HCT116 (cell line): ENCODE data around the gene SUSD6. TPM values are rescaled to one million over a fixed set of nuclear protein-coding genes. Genes with fewer than 3 reads are reported as not detected.

Experiments used
- ATAC-seq: fragments of 200-7000 bp; cut with Tn5 transposase; 2 replicates; pipeline ENCODE4 v1.9.1; 2020; ENCODE audit warnings: mild to moderate bottlenecking, moderate library complexity
- BruUV-seq: library from RNA; stranded (reverse); fragments of 400-500 nt; replicated peaks from 2 replicates; lab custom pipeline; 2021; lab: Mats Ljungman, UMichigan
- CTCF ChIA-PET: fragments of 300-600 bp; sonication (Branson Sonifier 250); formaldehyde crosslinking; loops from one replicate; lab custom pipeline; 2021; ENCODE audit warnings: antibody characterized with exemption; lab: Charles Lee
- POLR2A ChIA-PET: fragments of 300-600, 350-600 bp; sonication (Branson Sonifier 250); formaldehyde crosslinking; loops from one replicate; lab custom pipeline; 2021; ENCODE audit warnings: antibody characterized with exemption; lab: Charles Lee
- RAD21 ChIA-PET, 2 experiments: fragments of 300-600 bp; sonication (Branson Sonifier 250); formaldehyde crosslinking; loops; one replicate each; lab custom pipeline; 2023; ENCODE audit warnings: low total read pairs in 2 of 2; ENCODE audit not compliant: uncharacterized antibody in 2 of 2, unreplicated experiment in 2 of 2, low non-redundant PET in 1 of 2; lab: Charles Lee
- DNase-seq: peaks from one replicate; pipeline ENCODE4 v3.0.0-alpha.2; 2010; ENCODE audit warnings: low read depth, low spot score
- H2AFZ ChIP-seq: fragments of 200-600 bp; shearing (Covaris generic), sonication (generic); 2 replicates; pipeline ENCODE4 v1.6.1; 2017; ENCODE audit warnings: low read depth, mixed run types, mixed read lengths, antibody characterized with exemption, low read length; ENCODE audit not compliant: poor library complexity, severe bottlenecking
- H3K27ac ChIP-seq: 2 replicates; pipeline ENCODE4 v1.5.1; 2012; ENCODE audit warnings: low read depth, low read length
- H3K27me3 ChIP-seq: fragments of 200-600 bp; sonication (generic); 2 replicates; pipeline ENCODE4 v1.6.1; 2016; ENCODE audit warnings: mixed run types, low read length, mixed read lengths; ENCODE audit not compliant: insufficient read depth
- H3K36me3 ChIP-seq, 2 experiments: fragments of 200-500 bp in 1 of 2; fragments of 200-600 bp in 1 of 2; sonication (Bioruptor generic) in 1 of 2; sonication (generic) in 1 of 2; 2 replicates each; pipeline versions ENCODE4 v1.5.1 to v1.6.1; 2014 to 2016; ENCODE audit warnings: low read length in 2 of 2, inconsistent platforms in 1 of 2, mixed read lengths in 1 of 2, mixed run types in 1 of 2; ENCODE audit not compliant: insufficient read depth in 2 of 2, control insufficient read depth in 1 of 2
- H3K4me1 ChIP-seq, 2 experiments: fragments of 200-600 bp in 1 of 2; sonication (generic) in 1 of 2; 2 replicates each; pipeline versions ENCODE4 v1.5.1 to v1.6.1; 2012 to 2017; ENCODE audit warnings: low read length in 2 of 2, inconsistent platforms in 1 of 2, mild to moderate bottlenecking in 1 of 2, mixed read lengths in 1 of 2, mixed run types in 1 of 2, moderate library complexity in 1 of 2; ENCODE audit not compliant: insufficient read depth in 2 of 2, control insufficient read depth in 1 of 2
- H3K4me2 ChIP-seq: fragments of 200-600 bp; sonication (generic); 2 replicates; pipeline ENCODE4 v1.6.1; 2017; ENCODE audit warnings: mixed run types, low read length, mixed read lengths
- H3K4me3 ChIP-seq, 2 experiments: fragments of 200-600 bp in 1 of 2; sonication (generic) in 1 of 2; replicated peaks in 1 of 2; 2 replicates each; pipeline ENCODE4 v1.5.1; 2011 to 2016; ENCODE audit warnings: low read length in 2 of 2, control low read depth in 1 of 2, low read depth in 1 of 2, mild to moderate bottlenecking in 1 of 2, mixed read lengths in 1 of 2, mixed run types in 1 of 2
- H3K79me2 ChIP-seq: fragments of 200-600 bp; sonication (generic); 2 replicates; pipeline ENCODE4 v1.6.1; 2017; ENCODE audit warnings: mild to moderate bottlenecking, mixed run types, low read length, moderate library complexity, mixed read lengths; ENCODE audit not compliant: insufficient read depth
- H3K9ac ChIP-seq: fragments of 200-600 bp; sonication (generic); 2 replicates; pipeline ENCODE4 v1.6.1; 2016; ENCODE audit warnings: low read length, mixed read lengths
- H3K9me2 ChIP-seq: fragments of 200-600 bp; sonication (generic), shearing (Covaris generic); 2 replicates; pipeline ENCODE4 v1.6.1; 2017; ENCODE audit warnings: mixed run types, mild to moderate bottlenecking, moderate library complexity; ENCODE audit not compliant: insufficient read depth
- H3K9me3 ChIP-seq, 2 experiments: fragments of 200-500 bp in 1 of 2; fragments of 200-600 bp in 1 of 2; sonication (Bioruptor generic) in 1 of 2; sonication (generic) in 1 of 2; 2 replicates each; pipeline ENCODE4 v1.6.1; 2014 to 2017; ENCODE audit warnings: low read length in 2 of 2, mixed read lengths in 2 of 2, inconsistent platforms in 1 of 2, low read depth in 1 of 2, mild to moderate bottlenecking in 1 of 2, mixed run types in 1 of 2, moderate library complexity in 1 of 2; ENCODE audit not compliant: control insufficient read depth in 1 of 2, insufficient read depth in 1 of 2
- H4K20me1 ChIP-seq: fragments of 200-600 bp; sonication (generic), shearing (Covaris generic); 2 replicates; pipeline ENCODE4 v1.6.1; 2017; ENCODE audit warnings: mixed run types, mild to moderate bottlenecking, moderate library complexity; ENCODE audit not compliant: insufficient read depth
- CBX3 ChIP-seq: IDR thresholded peaks from 2 replicates; pipeline ENCODE4 v1.6.1; 2012; ENCODE audit warnings: low read depth
- EGR1 ChIP-seq: IDR thresholded peaks from 2 replicates; pipeline ENCODE4 v1.6.1; 2012; ENCODE audit warnings: low read depth
- ELF1 ChIP-seq: IDR thresholded peaks from 2 replicates; pipeline ENCODE4 v1.6.1; 2012; ENCODE audit warnings: low read depth, borderline replicate concordance
- EZH2 ChIP-seq: fragments of 200-600 bp; sonication (generic); IDR thresholded peaks from 2 replicates; pipeline ENCODE4 v1.6.1; 2017; ENCODE audit warnings: antibody characterized with exemption, mixed run types
- EZH2phosphoT487 ChIP-seq: fragments of 200-600 bp; IDR thresholded peaks from 2 replicates; pipeline ENCODE4 v1.6.1; 2018; ENCODE audit warnings: antibody characterized with exemption, borderline replicate concordance
- MAX ChIP-seq: IDR thresholded peaks from 2 replicates; pipeline ENCODE4 v1.6.1; 2012
- POLR2AphosphoS5 ChIP-seq: IDR thresholded peaks from 2 replicates; pipeline ENCODE4 v1.6.1; 2011; ENCODE audit warnings: mild to moderate bottlenecking, low read depth, low read length, moderate library complexity
- RAD21 ChIP-seq: IDR thresholded peaks from 2 replicates; pipeline ENCODE4 v1.6.1; 2012; ENCODE audit warnings: low read depth, mild to moderate bottlenecking
- REST ChIP-seq: IDR thresholded peaks from 2 replicates; pipeline ENCODE4 v1.6.1; 2012; ENCODE audit warnings: low read depth
- SIN3A ChIP-seq: IDR thresholded peaks from 2 replicates; pipeline ENCODE4 v1.6.1; 2012; ENCODE audit warnings: low read depth
- SP1 ChIP-seq: IDR thresholded peaks from 2 replicates; pipeline ENCODE4 v1.6.1; 2012; ENCODE audit warnings: low read depth
- SRF ChIP-seq: IDR thresholded peaks from 2 replicates; pipeline ENCODE4 v1.6.1; 2012; ENCODE audit warnings: low read depth
- TCF7L2 ChIP-seq: IDR thresholded peaks from 2 replicates; pipeline ENCODE4 v1.7.0; 2011; ENCODE audit warnings: borderline replicate concordance, inconsistent platforms; ENCODE audit not compliant: insufficient read depth, insufficient read length; ENCODE audit errors: extremely low read depth
- ZFX ChIP-seq: fragments of 450-650 bp; IDR thresholded peaks from 2 replicates; pipeline ENCODE4 v1.6.1; 2017
- ZNF274 ChIP-seq: fragments of 200-500 bp; sonication (Bioruptor generic); IDR thresholded peaks from 2 replicates; pipeline ENCODE4 v1.6.1; 2014; ENCODE audit warnings: mild to moderate bottlenecking, low read depth, low read length, inconsistent platforms
- intact Hi-C: fragments of 100-400 bp; cut with micrococcal nuclease; formaldehyde crosslinking; loops from 2 replicates; pipeline ENCODE4 v1.10.0; 2022
- total RNA-seq: library from RNA; stranded (reverse); gene quantifications from one replicate; pipeline ENCODE4 v1.2.1, GENCODE V29; 2021; ENCODE audit not compliant: unreplicated experiment

Gene SUSD6
- total RNA-seq, 1 experiment from 2014 or later = 6.4 TPM

GRCh38 chr14:69710378-69710777, 99.0 kb downstream of the SUSD6 start:
- DNase-seq = no peak
- ATAC-seq = no peak
- no peaks in the 10 kb centered on the region for H4K20me1 ChIP-seq
- no peaks in the 10 kb centered on the region for H3K27me3 ChIP-seq
- no peak overlapping the region for H3K4me3 ChIP-seq
- no peak overlapping the region for H3K4me2 ChIP-seq
- ChIA-PET RAD21 (no interaction called here), CTCF (interaction anchor here (0.6 kb wide), 1 partner anchor 116 kb away, joined by 4 read pairs; no protein-coding TSS in a partner anchor), POLR2A (no interaction called here)
- no peaks in the 10 kb centered on the region for H3K36me3 ChIP-seq
- H3K9me2 ChIP-seq = no peaks in the 10 kb centered on the region
- H3K9me3 ChIP-seq = no peaks in the 10 kb centered on the region
- no TSS peak for BruUV-seq
- H2AFZ ChIP-seq = no peak overlapping the region
- intact Hi-C loops = no loop called here
- TF ChIP-seq SIN3A = no peak
- TF ChIP-seq REST = no peak
- TF ChIP-seq POLR2AphosphoS5 = no peak
- no peak for TF ChIP-seq RAD21
- TF ChIP-seq ZFX = no peak
- TF ChIP-seq TCF7L2 = no peak
- no peak overlapping the region for H3K9ac ChIP-seq
- H3K4me1 ChIP-seq = peaks cover 15% of the 10 kb centered on the region in 2 experiments
- no peaks in the 10 kb centered on the region for H3K79me2 ChIP-seq
- H3K27ac ChIP-seq = no peak overlapping the region

- no peaks in the 10 kb centered on the region for H3K36me3 ChIP-seq
- DNase-seq (no peak), ATAC-seq (no peak)
- TF ChIP-seq SP1 = no peak
- TF ChIP-seq CBX3 = no peak
- TF ChIP-seq TCF7L2 = no peak
- no peak for TF ChIP-seq EGR1
- no peak for TF ChIP-seq EZH2
- TF ChIP-seq EZH2phosphoT487 = no peak
- TF ChIP-seq ZFX = no peak
- TF ChIP-seq ZNF274 = no peak
- no peak for TF ChIP-seq MAX
- TF ChIP-seq POLR2AphosphoS5 = no peak
- no peak for TF ChIP-seq ELF1
- TF ChIP-seq SRF = no peak
- H2AFZ ChIP-seq = no peak overlapping the region
- H3K9me3 ChIP-seq = no peaks in the 10 kb centered on the region
- POLR2A ChIA-PET = no interaction called here
- H3K27ac ChIP-seq = no peak overlapping the region
- CTCF ChIA-PET = no interaction called here
- peaks cover 15% of the 10 kb centered on the region in 2 experiments for H3K4me1 ChIP-seq
- no peaks in the 10 kb centered on the region for H3K79me2 ChIP-seq
- no peaks in the 10 kb centered on the region for H3K9me2 ChIP-seq
- intact Hi-C loops = no loop called here
- H4K20me1 ChIP-seq = no peaks in the 10 kb centered on the region
- no peak overlapping the region for H3K9ac ChIP-seq
- RAD21 ChIA-PET = no interaction called here
- BruUV-seq = no TSS peak
- H3K27me3 ChIP-seq = no peaks in the 10 kb centered on the region
- no peak overlapping the region for H3K4me3 ChIP-seq
- H3K4me2 ChIP-seq = no peak overlapping the region
Observed at GRCh38 chr14:69711065-69711464, 99.7 kb downstream of the SUSD6 start.
